K562 (cell line): Measurements from ENCODE around the gene CDK14. TPM values are rescaled to one million over a fixed set of nuclear protein-coding genes. Genes with fewer than 3 reads are reported as not detected.

Experiments
- ATAC-seq: fragments of 200-7000 bp; cut with Tn5 transposase; 3 replicates; pipeline ENCODE4 v1.9.1; 2020; ENCODE audit warnings: moderate library complexity
- BruUV-seq: library from RNA; stranded (reverse); fragments of 400-500 nt; replicated peaks from 2 replicates; lab custom pipeline; 2021; lab: Mats Ljungman, UMichigan
- CTCF ChIA-PET: fragments of 300-600 bp; formaldehyde crosslinking; extraction: SDS; loops from one replicate; lab custom pipeline; 2021; ENCODE audit warnings: low intra/inter-chr PET ratio; lab: Yijun Ruan, JAX
- POLR2A ChIA-PET: fragments of 300-600, 350-650 bp; sonication (Branson Sonifier 250); formaldehyde crosslinking; extraction: SDS; loops from one replicate; lab custom pipeline; 2021; ENCODE audit warnings: antibody characterized with exemption, inconsistent platforms; lab: Yijun Ruan, JAX
- DNase-seq, 4 experiments: peaks; one replicate each; pipeline versions ENCODE4 v3.0.0 to v3.0.0-alpha.2; 2011 to 2018; ENCODE audit warnings: low spot score in 3 of 4, mixed read lengths in 3 of 4; ENCODE audit errors: extremely low read depth in 1 of 4
- FAIRE-seq: peaks from 2 replicates; lab custom pipeline; 2011; peaks lifted over from hg19 to GRCh38; lab: Jason Lieb, UNC
- H2AFZ ChIP-seq: 2 replicates; pipeline ENCODE4 v1.6.0; 2011; ENCODE audit warnings: low read depth, low read length, control low read depth, inconsistent platforms
- H3K27ac ChIP-seq: fragments of 200-600 bp; 3 replicates; pipeline ENCODE4 v1.8.0; 2011; ENCODE audit warnings: low read depth, mild to moderate bottlenecking, control low read depth, inconsistent platforms, low read length, moderate library complexity, mixed read lengths; ENCODE audit errors: extremely low read depth
- H3K27me3 ChIP-seq, 2 experiments: fragments of 300-600 bp in 1 of 2; 2 replicates in 1 of 2; 3 replicates in 1 of 2; pipeline versions ENCODE4 v1.6.0 to v1.8.0; 2011; ENCODE audit warnings: inconsistent platforms in 2 of 2, low read length in 2 of 2, mild to moderate bottlenecking in 1 of 2, mixed read lengths in 1 of 2, moderate library complexity in 1 of 2; ENCODE audit not compliant: control insufficient read depth in 2 of 2, insufficient read depth in 2 of 2
- H3K36me3 ChIP-seq: fragments of 300-600 bp; 3 replicates; pipeline ENCODE4 v1.8.0; 2011; ENCODE audit warnings: mild to moderate bottlenecking, low read length, inconsistent platforms; ENCODE audit not compliant: control insufficient read depth, insufficient read depth
- H3K4me1 ChIP-seq, 2 experiments: fragments of 200-600 bp in 1 of 2; replicated peaks in 1 of 2; 2 replicates in 1 of 2; 3 replicates in 1 of 2; pipeline versions ENCODE4 v1.5.1 to v1.8.0; 2011; ENCODE audit warnings: inconsistent platforms in 2 of 2, low read length in 2 of 2, mild to moderate bottlenecking in 1 of 2, mixed read lengths in 1 of 2, moderate library complexity in 1 of 2; ENCODE audit not compliant: control insufficient read depth in 2 of 2, insufficient read depth in 2 of 2
- H3K4me2 ChIP-seq: 2 replicates; pipeline ENCODE4 v1.6.1; 2011; ENCODE audit warnings: low read length, control low read depth, inconsistent platforms, mixed read lengths; ENCODE audit not compliant: insufficient read depth
- H3K4me3 ChIP-seq: fragments of 200-600 bp; sonication (generic), shearing (Covaris generic); 2 replicates; pipeline ENCODE4 v1.5.1; 2016; ENCODE audit warnings: control low read depth, inconsistent platforms
- H3K79me2 ChIP-seq: fragments of 200-600 bp; 3 replicates; pipeline ENCODE4 v1.8.0; 2011; ENCODE audit warnings: low read length, inconsistent platforms; ENCODE audit not compliant: control insufficient read depth, insufficient read depth
- H3K9ac ChIP-seq, 2 experiments: 2 replicates each; pipeline versions ENCODE4 v1.6.0 to v1.6.1; 2011; ENCODE audit warnings: low read depth in 2 of 2, low read length in 2 of 2, control low read depth in 1 of 2, inconsistent platforms in 1 of 2, mild to moderate bottlenecking in 1 of 2, mixed read lengths in 1 of 2; ENCODE audit not compliant: insufficient read depth in 1 of 2
- H3K9me1 ChIP-seq: one replicate; pipeline ENCODE4 v1.6.0; 2011; ENCODE audit warnings: inconsistent platforms, mild to moderate bottlenecking, low read length, moderate library complexity; ENCODE audit not compliant: control insufficient read depth, insufficient read depth
- H3K9me3 ChIP-seq: replicated peaks from 2 replicates; pipeline ENCODE4 v1.5.1; 2011; ENCODE audit warnings: low read depth, low read length, inconsistent platforms; ENCODE audit not compliant: control insufficient read depth, insufficient read depth
- H4K20me1 ChIP-seq: replicated peaks from 2 replicates; pipeline ENCODE4 v1.6.1; 2011; ENCODE audit warnings: low read length, inconsistent platforms, mixed read lengths; ENCODE audit not compliant: control insufficient read depth, insufficient read depth
- CBX2 ChIP-seq: fragments of 200-600 bp; sonication (generic); IDR thresholded peaks from one replicate; pipeline ENCODE4 v1.6.1; 2012; ENCODE audit warnings: mild to moderate bottlenecking, low read length, inconsistent platforms; ENCODE audit not compliant: insufficient read depth, poor library complexity, severe bottlenecking
- CLOCK ChIP-seq: fragments of 250-450 bp; sonication (Bioruptor Pico); IDR thresholded peaks from 2 replicates; pipeline ENCODE4 v1.4.0; 2020; ENCODE audit warnings: mild to moderate bottlenecking, moderate library complexity, borderline replicate concordance
- E2F8 ChIP-seq: fragments of 450-650 bp; IDR thresholded peaks from 2 replicates; pipeline ENCODE4 v1.7.1; 2018; ENCODE audit warnings: mild to moderate bottlenecking, low read depth; ENCODE audit not compliant: partially characterized antibody
- ETS2 ChIP-seq: IDR thresholded peaks from 2 replicates; pipeline ENCODE4 v1.6.1; 2016; ENCODE audit warnings: borderline replicate concordance, missing genetic modification characterization, mild to moderate bottlenecking, moderate library complexity, missing compliant biosample characterization; ENCODE audit not compliant: poor library complexity, severe bottlenecking
- NELFE ChIP-seq: IDR thresholded peaks from 2 replicates; pipeline ENCODE4 v1.6.1; 2011; ENCODE audit warnings: mild to moderate bottlenecking; ENCODE audit not compliant: insufficient read depth, insufficient read length
- TAF7 ChIP-seq: fragments of 450-650 bp; IDR thresholded peaks from 2 replicates; pipeline ENCODE4 v1.6.1; 2016; ENCODE audit warnings: missing genetic modification characterization, missing compliant biosample characterization
- TAL1 ChIP-seq: fragments of 450-650 bp; IDR thresholded peaks from 2 replicates; pipeline ENCODE4 v1.6.1; 2016; ENCODE audit warnings: mild to moderate bottlenecking
- ZNF174 ChIP-seq: fragments of 250-450 bp; sonication (Bioruptor Pico); IDR thresholded peaks from 2 replicates; pipeline ENCODE4 v1.4.0; 2020; ENCODE audit warnings: mild to moderate bottlenecking
- ZNF507 ChIP-seq: conservative IDR thresholded peaks from 2 replicates; pipeline ENCODE4 v1.6.1; 2017; ENCODE audit warnings: missing genetic modification characterization, missing compliant biosample characterization
- ZNF561 ChIP-seq: fragments of 450-650 bp; formaldehyde crosslinking; conservative IDR thresholded peaks from 2 replicates; pipeline ENCODE4 v1.4.0; 2020; ENCODE audit warnings: mild to moderate bottlenecking, moderate library complexity
- ZZZ3 ChIP-seq: fragments of 450-650 bp; IDR thresholded peaks from 2 replicates; pipeline ENCODE4 v1.6.1; 2016; ENCODE audit warnings: antibody characterized with exemption, mild to moderate bottlenecking, moderate library complexity
- in situ Hi-C: fragments of 300-500 bp; cut with MboI; formaldehyde crosslinking; loops from 4 replicates; pipeline ENCODE4 v1.15.0; 2018; ENCODE audit warnings: inconsistent platforms, mixed read lengths
- intact Hi-C: fragments of 100-400 bp; cut with micrococcal nuclease; formaldehyde crosslinking; loops from 2 replicates; pipeline ENCODE4 v1.14.2; 2022
- polyA plus RNA-seq, 8 experiments: library from polyadenylated mRNA; depleted of rRNA in 4 of 8; stranded (reverse) in 5 of 8; unstranded in 3 of 8; fragments of >200 nt; fragmentation: Nextera tagmentation in 2 of 8; fragmentation: Illumina TruSeq in 1 of 8; extraction: Ambion mirVana in 2 of 8; extraction: Trizol in 1 of 8; gene quantifications; 2 replicates each; pipeline versions ENCODE4 v1.2.1 to v1.2.3, GENCODE V29; 2011 to 2014; ENCODE audit warnings: inconsistent platforms in 1 of 8, missing spikeins in 1 of 8
- total RNA-seq, 7 experiments: library from RNA; depleted of rRNA in 6 of 7; stranded (reverse); fragments of >200 nt in 6 of 7; fragmentation: Illumina TruSeq in 2 of 7; extraction: Trizol in 2 of 7; gene quantifications; 2 replicates each; pipeline versions ENCODE4 v1.2.1 to v1.2.3, GENCODE V29; 2011 to 2021; ENCODE audit warnings: low replicate concordance in 1 of 7
- TF ChIP-seq, protein P1 (sequence below), 2 experiments: fragments of 450-650 bp in 1 of 2; sonication (generic) in 1 of 2; formaldehyde crosslinking in 1 of 2; IDR thresholded peaks in 1 of 2; conservative IDR thresholded peaks in 1 of 2; 2 replicates each; pipeline versions ENCODE4 v1.6.1 to v1.8.1; 2016 to 2023; ENCODE audit warnings: mild to moderate bottlenecking in 2 of 2, moderate library complexity in 2 of 2, inconsistent platforms in 1 of 2, missing genetic modification reagents in 1 of 2

Gene CDK14
- total and polyA plus RNA-seq, 9 of the 15 experiments (the other 6 are each of a cell fraction or from before 2014, with no cell fraction given) = 0.03 to 0.91 (median 0.16) TPM

DNA sequence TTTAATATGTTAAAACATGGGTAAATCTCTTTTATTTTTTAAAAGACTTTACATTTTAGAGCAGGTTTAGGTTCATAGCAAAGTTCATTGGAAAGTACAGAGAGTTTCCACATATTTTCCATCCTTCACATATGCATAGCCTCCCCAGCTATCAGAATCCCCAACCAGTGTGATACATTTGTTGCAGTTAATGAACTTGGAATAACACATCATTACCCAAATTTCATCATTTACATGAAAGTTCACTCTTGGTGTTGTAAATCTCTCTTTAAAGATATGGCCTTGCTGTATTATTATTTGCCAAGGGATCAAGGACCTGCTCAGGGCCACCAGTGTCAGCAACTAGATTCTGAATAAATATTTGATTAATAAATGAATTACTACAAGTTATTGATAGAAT lies 263.4 kb downstream of the CDK14 start:
- BruUV-seq = no TSS peak
- H3K9me3 ChIP-seq = no peaks in the 10 kb centered on the region
- no peak overlapping the region for H3K4me2 ChIP-seq
- no peaks in the 10 kb centered on the region for H3K27me3 ChIP-seq
- no peak for ATAC-seq
- FAIRE-seq = no peak
- no peaks in the 10 kb centered on the region for H3K36me3 ChIP-seq
- no peaks in the 10 kb centered on the region for H3K79me2 ChIP-seq
- no peak overlapping the region for H3K9ac ChIP-seq
- H3K27ac ChIP-seq = no peak overlapping the region
- no peak for DNase-seq
- no peaks in the 10 kb centered on the region for H4K20me1 ChIP-seq
- ChIA-PET CTCF (no interaction called here), POLR2A (no interaction called here)
- H3K4me1 ChIP-seq = no peaks in the 10 kb centered on the region
- no peaks in the 10 kb centered on the region for H3K9me1 ChIP-seq
- in situ Hi-C loops = no loop called here
- intact Hi-C loops = no loop called here
- no peak overlapping the region for H2AFZ ChIP-seq
- H3K4me3 ChIP-seq = no peak overlapping the region
- TF ChIP-seq TAF7 = no peak
- no peak for TF ChIP-seq CBX2
- TF ChIP-seq NELFE = no peak
- TF ChIP-seq TAL1 = no peak
- TF ChIP-seq ZNF507 (tag) = no peak
- no peak for TF ChIP-seq ZNF174 (CRISPR knock-in tag)
- TF ChIP-seq CLOCK (CRISPR knock-in tag) = no peak
- no peak for TF ChIP-seq E2F8
- TF ChIP-seq, protein P1, sequence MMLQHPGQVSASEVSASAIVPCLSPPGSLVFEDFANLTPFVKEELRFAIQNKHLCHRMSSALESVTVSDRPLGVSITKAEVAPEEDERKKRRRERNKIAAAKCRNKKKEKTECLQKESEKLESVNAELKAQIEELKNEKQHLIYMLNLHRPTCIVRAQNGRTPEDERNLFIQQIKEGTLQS (IDR thresholded peaks at IDR 0.05) = no peak
- TF ChIP-seq, protein P1 (CRISPR knock-in tag; conservative IDR thresholded peaks at IDR 0.05) = no peak
- TF ChIP-seq ZZZ3 = no peak
- TF ChIP-seq ZNF561 (CRISPR knock-in tag) = no peak
- no peak for TF ChIP-seq ETS2 (tag)
